ENCODE results near the gene SLC3A2.

DNA sequence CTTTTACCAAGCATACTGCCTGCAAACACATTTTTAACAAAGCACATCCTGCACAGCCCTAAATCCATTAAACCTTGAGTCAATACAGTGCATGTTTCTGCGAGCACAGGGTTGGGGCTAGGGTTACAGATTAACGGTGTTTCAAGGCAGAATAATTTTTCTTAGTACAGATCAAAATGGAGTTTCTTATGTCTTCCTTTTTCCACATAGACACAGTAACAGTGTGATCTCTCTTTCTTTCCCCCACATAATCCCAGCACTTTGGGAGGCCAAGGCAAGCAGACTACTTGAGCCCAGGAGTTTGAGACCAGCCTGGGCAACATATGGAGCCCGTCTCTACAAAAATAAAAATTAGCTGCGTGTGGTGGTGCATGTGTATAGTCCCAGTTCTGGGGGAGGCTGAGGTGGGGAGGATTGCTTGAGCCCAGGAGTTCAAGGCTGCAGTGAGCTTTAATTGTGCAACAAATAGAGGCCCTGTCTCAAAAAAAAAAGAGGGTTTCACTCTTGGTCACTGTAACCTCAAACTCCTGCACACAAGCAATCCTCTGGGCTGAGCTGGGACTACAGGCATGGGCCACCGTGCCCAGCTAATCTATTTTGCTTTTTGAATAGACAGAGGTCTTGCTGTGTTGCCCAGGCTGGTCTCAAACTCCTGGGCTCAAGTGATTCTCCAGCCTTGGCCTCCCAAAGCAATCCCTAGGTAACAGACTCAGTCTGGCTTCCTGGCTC, 19.7 kb upstream of the SLC3A2 start:
- TF ChIP-seq, protein P1, sequence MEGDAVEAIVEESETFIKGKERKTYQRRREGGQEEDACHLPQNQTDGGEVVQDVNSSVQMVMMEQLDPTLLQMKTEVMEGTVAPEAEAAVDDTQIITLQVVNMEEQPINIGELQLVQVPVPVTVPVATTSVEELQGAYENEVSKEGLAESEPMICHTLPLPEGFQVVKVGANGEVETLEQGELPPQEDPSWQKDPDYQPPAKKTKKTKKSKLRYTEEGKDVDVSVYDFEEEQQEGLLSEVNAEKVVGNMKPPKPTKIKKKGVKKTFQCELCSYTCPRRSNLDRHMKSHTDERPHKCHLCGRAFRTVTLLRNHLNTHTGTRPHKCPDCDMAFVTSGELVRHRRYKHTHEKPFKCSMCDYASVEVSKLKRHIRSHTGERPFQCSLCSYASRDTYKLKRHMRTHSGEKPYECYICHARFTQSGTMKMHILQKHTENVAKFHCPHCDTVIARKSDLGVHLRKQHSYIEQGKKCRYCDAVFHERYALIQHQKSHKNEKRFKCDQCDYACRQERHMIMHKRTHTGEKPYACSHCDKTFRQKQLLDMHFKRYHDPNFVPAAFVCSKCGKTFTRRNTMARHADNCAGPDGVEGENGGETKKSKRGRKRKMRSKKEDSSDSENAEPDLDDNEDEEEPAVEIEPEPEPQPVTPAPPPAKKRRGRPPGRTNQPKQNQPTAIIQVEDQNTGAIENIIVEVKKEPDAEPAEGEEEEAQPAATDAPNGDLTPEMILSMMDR (IDR thresholded peaks at IDR 0.05) = no peak
- TF ChIP-seq, protein P2, sequence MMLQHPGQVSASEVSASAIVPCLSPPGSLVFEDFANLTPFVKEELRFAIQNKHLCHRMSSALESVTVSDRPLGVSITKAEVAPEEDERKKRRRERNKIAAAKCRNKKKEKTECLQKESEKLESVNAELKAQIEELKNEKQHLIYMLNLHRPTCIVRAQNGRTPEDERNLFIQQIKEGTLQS (CRISPR knock-in tag; conservative IDR thresholded peaks at IDR 0.05) = no peak
- TF ChIP-seq SMAD4 (CRISPR knock-in tag; IDR thresholded peaks at IDR 0.05) = no peak
- TF ChIP-seq, protein P3, sequence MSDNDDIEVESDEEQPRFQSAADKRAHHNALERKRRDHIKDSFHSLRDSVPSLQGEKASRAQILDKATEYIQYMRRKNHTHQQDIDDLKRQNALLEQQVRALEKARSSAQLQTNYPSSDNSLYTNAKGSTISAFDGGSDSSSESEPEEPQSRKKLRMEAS (CRISPR knock-in tag; IDR thresholded peaks at IDR 0.05) = no peak
- TF ChIP-seq, protein P4, sequence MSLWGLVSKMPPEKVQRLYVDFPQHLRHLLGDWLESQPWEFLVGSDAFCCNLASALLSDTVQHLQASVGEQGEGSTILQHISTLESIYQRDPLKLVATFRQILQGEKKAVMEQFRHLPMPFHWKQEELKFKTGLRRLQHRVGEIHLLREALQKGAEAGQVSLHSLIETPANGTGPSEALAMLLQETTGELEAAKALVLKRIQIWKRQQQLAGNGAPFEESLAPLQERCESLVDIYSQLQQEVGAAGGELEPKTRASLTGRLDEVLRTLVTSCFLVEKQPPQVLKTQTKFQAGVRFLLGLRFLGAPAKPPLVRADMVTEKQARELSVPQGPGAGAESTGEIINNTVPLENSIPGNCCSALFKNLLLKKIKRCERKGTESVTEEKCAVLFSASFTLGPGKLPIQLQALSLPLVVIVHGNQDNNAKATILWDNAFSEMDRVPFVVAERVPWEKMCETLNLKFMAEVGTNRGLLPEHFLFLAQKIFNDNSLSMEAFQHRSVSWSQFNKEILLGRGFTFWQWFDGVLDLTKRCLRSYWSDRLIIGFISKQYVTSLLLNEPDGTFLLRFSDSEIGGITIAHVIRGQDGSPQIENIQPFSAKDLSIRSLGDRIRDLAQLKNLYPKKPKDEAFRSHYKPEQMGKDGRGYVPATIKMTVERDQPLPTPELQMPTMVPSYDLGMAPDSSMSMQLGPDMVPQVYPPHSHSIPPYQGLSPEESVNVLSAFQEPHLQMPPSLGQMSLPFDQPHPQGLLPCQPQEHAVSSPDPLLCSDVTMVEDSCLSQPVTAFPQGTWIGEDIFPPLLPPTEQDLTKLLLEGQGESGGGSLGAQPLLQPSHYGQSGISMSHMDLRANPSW (CRISPR knock-in tag; conservative IDR thresholded peaks at IDR 0.05; ENCODE audit: low read depth) = no peak
